HG03196 (cell line): ENCODE measurements around the gene PKD2.
"Not testable (repeated sequence)": the region's sequence is repeated elsewhere in the genome, so short reads cannot be mapped to it uniquely, and the experiment has no call there.

Source experiments
- ATAC-seq: cut with Tn5 transposase; IDR thresholded peaks from one replicate; pipeline ENCODE4 v1.9.1; 2021; ENCODE audit not compliant: unreplicated experiment

PKD2 gene

DNA sequence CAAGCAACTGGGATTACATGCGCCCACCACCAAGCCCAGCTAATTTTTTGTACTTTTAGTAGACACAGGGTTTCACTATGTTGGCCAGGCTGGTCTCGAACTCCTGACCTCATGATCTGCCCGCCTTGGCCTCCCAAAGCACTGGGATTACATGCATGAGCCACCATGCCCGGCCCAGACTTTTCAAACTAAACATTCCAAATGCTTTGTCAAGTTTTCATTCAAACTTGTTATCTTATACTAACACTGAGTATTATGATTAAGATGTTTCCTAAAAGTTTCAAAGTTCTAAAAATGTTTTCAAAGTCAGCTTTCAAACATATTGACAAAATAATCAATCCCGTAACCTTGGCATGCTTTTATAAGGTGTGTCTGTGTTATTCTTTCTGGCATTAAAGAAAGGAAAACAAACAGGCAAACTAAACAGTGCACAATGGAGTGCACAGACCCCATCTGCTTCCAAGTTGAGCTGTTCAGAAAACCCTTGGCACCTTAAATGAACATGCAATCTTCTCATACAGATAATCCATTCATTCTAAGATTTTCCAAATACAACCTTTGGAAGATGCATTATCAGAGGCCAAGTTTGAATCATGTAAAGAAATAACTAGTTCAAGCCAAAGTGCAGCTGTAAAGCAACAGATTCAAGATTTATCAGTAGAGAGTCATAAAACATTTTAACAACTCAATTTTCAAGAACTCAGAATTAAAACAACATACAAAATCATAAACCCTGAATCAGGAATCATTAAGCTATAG lies 101.9 kb downstream of the PKD2 start:
- no peak for ATAC-seq

DNA sequence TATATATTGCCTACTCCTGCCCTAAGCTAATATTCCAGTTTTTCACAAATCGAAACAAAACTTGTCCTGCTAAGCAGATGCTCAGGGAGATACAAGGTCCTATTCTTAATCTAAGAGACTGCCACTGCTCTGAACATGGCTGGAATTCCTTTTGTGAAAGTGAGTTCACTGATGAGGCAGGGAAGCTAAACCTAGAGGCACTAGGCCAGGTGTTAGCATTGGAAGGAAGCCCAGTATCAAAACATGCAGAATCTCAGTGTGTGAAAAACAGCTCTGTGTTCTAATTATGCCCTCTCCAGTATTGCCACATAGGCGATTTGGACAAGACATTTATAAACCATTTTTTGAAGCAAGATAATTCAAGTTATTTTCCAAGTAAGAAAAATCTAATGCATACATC lies 103.4 kb downstream of the PKD2 start:
- ATAC-seq = no peak

DNA sequence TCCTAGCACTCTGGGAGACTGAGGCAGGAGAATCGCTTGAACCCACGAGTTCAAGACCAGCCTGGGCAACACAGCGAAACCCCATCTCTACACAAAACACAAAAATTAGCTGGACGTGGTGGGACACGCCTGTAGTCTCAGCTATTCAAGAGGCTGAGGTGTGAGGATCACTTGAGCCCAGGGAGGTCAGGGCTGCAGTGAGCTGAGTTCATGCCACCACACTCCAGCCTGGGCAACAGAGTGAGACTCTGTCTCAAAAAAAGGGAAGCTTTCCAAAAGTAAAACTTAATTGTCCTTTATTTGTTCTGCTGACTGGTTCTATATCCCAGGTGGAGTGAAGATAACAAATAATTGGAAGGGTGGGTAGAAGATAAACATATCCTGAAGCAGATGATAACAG lies 105.4 kb downstream of the PKD2 start:
- ATAC-seq = no peak

DNA sequence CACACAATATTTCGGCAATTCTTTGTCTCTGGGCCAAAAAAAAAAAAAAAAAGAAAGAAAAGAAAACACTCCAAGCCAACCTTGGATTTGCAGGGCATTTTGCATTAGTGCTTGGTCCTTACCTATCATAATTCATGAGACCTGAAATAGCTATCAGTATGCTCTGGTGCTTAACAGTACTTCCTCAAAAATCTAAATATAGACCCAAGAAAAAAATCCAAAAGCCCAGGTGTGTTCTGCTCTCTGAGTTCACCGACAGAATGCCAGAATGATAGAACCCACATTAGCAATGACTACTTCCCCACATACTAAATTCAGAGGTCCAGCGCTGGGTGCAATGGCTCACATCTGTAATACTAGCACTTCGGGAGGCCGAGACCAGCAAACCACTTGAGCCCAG lies 108.2 kb downstream of the PKD2 start:
- no peak for ATAC-seq

DNA sequence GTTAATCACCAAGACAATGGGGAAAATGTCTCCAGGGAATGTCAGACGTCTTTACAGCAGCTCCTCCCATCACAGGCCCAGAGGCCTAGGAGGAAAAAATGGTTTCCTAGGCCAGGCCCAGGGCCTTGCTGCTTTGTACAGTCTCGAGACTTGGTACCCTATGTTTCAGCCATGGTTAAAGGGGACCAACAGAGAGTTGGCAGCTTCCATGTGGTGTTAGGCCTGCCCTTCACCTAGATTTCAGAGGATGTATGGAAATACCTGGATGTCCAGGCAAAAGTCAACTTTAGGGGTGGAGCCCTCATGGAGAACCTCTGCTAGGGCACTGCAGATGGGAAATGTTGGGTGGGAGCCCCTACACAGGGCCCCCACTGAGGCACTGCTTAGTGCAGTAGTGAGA lies 112.5 kb downstream of the PKD2 start:
- ATAC-seq = no peak

DNA sequence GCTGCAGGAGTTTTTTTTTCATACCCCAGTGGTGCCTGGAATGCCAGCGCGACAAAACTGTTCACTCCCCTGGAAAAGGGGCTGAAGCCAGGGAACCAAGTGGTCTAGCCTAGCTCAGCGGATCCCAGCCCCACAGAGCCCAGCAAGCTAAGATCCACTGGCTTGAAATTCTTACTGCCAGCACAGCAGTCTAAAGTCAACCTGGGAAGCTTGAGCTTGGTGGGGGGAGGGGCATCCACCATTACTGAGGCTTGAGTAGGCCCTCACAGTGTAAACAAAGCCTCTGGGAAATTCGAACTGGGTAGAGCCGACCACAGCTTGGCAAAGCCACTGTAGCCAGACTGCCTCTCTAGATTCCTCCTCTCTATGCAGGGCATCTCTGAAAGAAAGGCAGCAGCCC lies 114.8 kb downstream of the PKD2 start:
- not testable (repeated sequence) for ATAC-seq
